H1 (cell line): ENCODE results near the gene COPS9.

Experiments
- BCL11A ChIP-seq, 2 experiments: IDR thresholded peaks; one replicate each; pipeline ENCODE4 v1.6.1; 2011; ENCODE audit warnings: low read depth in 2 of 2, low read length in 2 of 2, mild to moderate bottlenecking in 2 of 2
- POLR2A ChIP-seq, 2 experiments: IDR thresholded peaks; 1 replicate in 1 of 2; 2 replicates in 1 of 2; pipeline ENCODE4 v1.6.1; 2011; ENCODE audit warnings: low read depth in 2 of 2, low read length in 2 of 2, mild to moderate bottlenecking in 2 of 2; ENCODE audit errors: control extremely low read depth in 1 of 2
- POLR2AphosphoS5 ChIP-seq: IDR thresholded peaks from 2 replicates; pipeline ENCODE4 v1.6.1; 2011; ENCODE audit warnings: low read depth, low read length
- TF ChIP-seq, protein P1 (sequence below), 3 experiments: IDR thresholded peaks; 1 replicate in 2 of 3; 2 replicates in 1 of 3; pipeline versions ENCODE4 v1.5.1 to v1.6.1; 2011; ENCODE audit warnings: low read length in 3 of 3, mild to moderate bottlenecking in 3 of 3, inconsistent platforms in 2 of 3, low read depth in 1 of 3, moderate library complexity in 1 of 3; ENCODE audit not compliant: insufficient read depth in 1 of 3; ENCODE audit errors: control extremely low read depth in 1 of 3

DNA sequence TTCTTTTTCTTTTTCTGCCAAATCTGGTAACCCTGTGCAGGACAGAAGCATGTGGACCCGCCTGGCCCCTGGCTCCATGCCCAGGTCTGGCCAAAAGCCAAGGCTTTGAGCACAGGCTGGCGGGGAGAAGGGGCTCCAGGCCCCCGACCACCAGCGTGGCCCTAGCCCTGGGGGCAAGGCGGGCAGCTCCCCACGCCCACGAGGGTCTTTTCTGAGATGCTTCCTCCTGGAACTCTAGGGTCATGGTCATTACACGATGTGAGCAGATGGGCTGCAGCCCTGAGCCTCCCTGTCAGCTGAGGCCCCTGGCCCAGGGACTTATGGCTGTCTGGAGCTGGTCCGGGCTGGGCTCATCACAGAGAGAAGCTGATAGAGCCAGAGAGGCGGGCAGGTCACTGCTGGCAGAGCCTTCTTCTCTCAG, 10.0 kb upstream of the COPS9 start:
- TF ChIP-seq BCL11A (IDR thresholded peaks at IDR 0.05; ENCODE audit: low read depth in 2 of 2, low read length in 2 of 2) (no peak), POLR2A (IDR thresholded peaks at IDR 0.05; ENCODE audit: control extremely low read depth in 1 of 2, low read depth in 2 of 2, low read length in 2 of 2) (no peak), POLR2AphosphoS5 (no peak)
- TF ChIP-seq, protein P1, sequence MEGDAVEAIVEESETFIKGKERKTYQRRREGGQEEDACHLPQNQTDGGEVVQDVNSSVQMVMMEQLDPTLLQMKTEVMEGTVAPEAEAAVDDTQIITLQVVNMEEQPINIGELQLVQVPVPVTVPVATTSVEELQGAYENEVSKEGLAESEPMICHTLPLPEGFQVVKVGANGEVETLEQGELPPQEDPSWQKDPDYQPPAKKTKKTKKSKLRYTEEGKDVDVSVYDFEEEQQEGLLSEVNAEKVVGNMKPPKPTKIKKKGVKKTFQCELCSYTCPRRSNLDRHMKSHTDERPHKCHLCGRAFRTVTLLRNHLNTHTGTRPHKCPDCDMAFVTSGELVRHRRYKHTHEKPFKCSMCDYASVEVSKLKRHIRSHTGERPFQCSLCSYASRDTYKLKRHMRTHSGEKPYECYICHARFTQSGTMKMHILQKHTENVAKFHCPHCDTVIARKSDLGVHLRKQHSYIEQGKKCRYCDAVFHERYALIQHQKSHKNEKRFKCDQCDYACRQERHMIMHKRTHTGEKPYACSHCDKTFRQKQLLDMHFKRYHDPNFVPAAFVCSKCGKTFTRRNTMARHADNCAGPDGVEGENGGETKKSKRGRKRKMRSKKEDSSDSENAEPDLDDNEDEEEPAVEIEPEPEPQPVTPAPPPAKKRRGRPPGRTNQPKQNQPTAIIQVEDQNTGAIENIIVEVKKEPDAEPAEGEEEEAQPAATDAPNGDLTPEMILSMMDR (IDR thresholded peaks at IDR 0.05; ENCODE audit: control extremely low read depth in 1 of 3, insufficient read depth in 1 of 3, low read depth in 1 of 3, low read length in 3 of 3) = no peak
